ENCODE data around the gene SERPINB2.

The SERPINB2 gene

GRCh38 chr18:63889626-63890025 is 2.1 kb downstream of the SERPINB2 start:
- no peaks in the 10 kb centered on the region for H3K4me1 ChIP-seq (ENCODE audit: control insufficient read depth, insufficient read depth, low read length)
- no peak overlapping the region for H3K4me3 ChIP-seq (ENCODE audit: low read depth, low read length)
- no peak overlapping the region for H3K9ac ChIP-seq (ENCODE audit: low read length)
- H3K9me3 ChIP-seq (ENCODE audit: control insufficient read depth, insufficient read depth, low read depth, low read length), result no peaks in the 10 kb centered on the region
- H3K27ac ChIP-seq (ENCODE audit: low read depth, low read length), result no peak overlapping the region
- no peaks in the 10 kb centered on the region for H3K36me3 ChIP-seq (ENCODE audit: control insufficient read depth, insufficient read depth, low read length)
- H3K27me3 ChIP-seq (ENCODE audit: control insufficient read depth, insufficient read depth, low read length), result no peaks in the 10 kb centered on the region

DNA sequence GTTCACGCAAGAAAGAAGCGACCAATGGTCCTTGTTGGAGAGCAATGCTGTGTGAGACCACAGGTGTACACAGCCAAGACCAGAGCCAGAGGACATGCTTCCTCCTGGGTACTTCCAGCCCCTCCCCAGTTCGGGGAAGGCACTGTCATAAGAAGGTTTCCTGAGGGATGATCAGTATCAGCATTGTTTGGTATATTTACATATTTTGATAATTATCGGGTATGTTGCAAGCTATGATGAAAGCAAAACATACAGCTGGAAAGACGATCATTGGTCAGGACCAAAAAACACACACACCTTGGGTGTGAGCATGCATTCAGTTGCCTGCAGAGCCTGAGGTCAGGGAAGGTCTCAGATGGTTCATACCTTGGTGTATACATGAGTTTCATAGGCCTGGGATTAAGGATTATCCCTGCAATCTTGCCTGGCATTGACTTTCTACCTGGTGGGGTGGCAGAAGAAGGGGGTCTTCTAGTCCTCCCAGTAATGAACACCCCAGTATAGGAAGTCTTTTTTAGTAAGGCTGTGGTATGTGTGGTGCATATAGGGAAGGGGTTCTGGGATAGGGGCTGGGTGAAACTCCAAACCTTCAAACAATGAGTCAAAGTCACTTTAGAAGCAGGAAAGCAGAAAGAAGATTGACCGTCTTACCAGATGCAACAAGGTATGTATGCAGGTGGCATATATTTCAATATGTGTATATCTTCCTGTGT is 2.9 kb downstream of the SERPINB2 start:
- Histone ChIP-seq H3K27ac (ENCODE audit: low read depth, low read length) (no peak overlapping the region), H3K9ac (ENCODE audit: low read length) (no peak overlapping the region), H3K4me3 (ENCODE audit: low read depth, low read length) (no peak overlapping the region), H3K9me3 (ENCODE audit: control insufficient read depth, insufficient read depth, low read depth, low read length) (no peaks in the 10 kb centered on the region), H3K36me3 (ENCODE audit: control insufficient read depth, insufficient read depth, low read length) (no peaks in the 10 kb centered on the region), H3K4me1 (ENCODE audit: control insufficient read depth, insufficient read depth, low read length) (no peaks in the 10 kb centered on the region), H3K27me3 (ENCODE audit: control insufficient read depth, insufficient read depth, low read length) (no peaks in the 10 kb centered on the region)

GRCh38 chr18:63890950-63891304 is 3.4 kb downstream of the SERPINB2 start:
- Histone ChIP-seq H3K9ac (ENCODE audit: low read length) (no peak overlapping the region), H3K4me1 (ENCODE audit: control insufficient read depth, insufficient read depth, low read length) (no peaks in the 10 kb centered on the region), H3K27me3 (ENCODE audit: control insufficient read depth, insufficient read depth, low read length) (no peaks in the 10 kb centered on the region), H3K9me3 (ENCODE audit: control insufficient read depth, insufficient read depth, low read depth, low read length) (no peaks in the 10 kb centered on the region), H3K27ac (ENCODE audit: low read depth, low read length) (no peak overlapping the region), H3K4me3 (ENCODE audit: low read depth, low read length) (no peak overlapping the region), H3K36me3 (ENCODE audit: control insufficient read depth, insufficient read depth, low read length) (no peaks in the 10 kb centered on the region)

DNA sequence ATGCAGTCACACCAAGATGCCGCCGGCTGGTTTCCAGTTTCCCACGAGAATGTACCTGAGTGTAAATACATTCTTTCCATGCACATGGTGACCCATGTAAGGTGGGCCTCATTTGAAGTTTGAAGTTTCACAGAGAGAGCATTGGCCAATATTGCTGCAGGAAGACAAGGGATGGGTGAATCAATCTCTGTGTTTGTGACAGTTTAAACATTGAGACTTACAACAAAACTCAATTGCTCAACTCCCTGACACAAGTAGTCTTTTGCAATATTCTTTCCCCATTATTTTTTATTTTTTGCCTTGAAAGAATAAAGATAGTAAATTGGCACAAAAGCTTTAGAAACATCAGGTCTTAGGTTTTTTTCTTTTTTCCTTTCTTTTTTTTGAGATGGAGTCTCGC is 5.1 kb downstream of the SERPINB2 start:
- Histone ChIP-seq H3K4me3 (ENCODE audit: low read depth, low read length) (no peak overlapping the region), H3K4me1 (ENCODE audit: control insufficient read depth, insufficient read depth, low read length) (no peaks in the 10 kb centered on the region), H3K27me3 (ENCODE audit: control insufficient read depth, insufficient read depth, low read length) (no peaks in the 10 kb centered on the region), H3K27ac (ENCODE audit: low read depth, low read length) (no peak overlapping the region), H3K36me3 (ENCODE audit: control insufficient read depth, insufficient read depth, low read length) (no peaks in the 10 kb centered on the region), H3K9ac (ENCODE audit: low read length) (no peak overlapping the region), H3K9me3 (ENCODE audit: control insufficient read depth, insufficient read depth, low read depth, low read length) (no peaks in the 10 kb centered on the region)

- Histone ChIP-seq H3K4me1 (ENCODE audit: control insufficient read depth, insufficient read depth, low read length) (no peaks in the 10 kb centered on the region), H3K9me3 (ENCODE audit: control insufficient read depth, insufficient read depth, low read depth, low read length) (no peaks in the 10 kb centered on the region), H3K9ac (ENCODE audit: low read length) (no peak overlapping the region), H3K4me3 (ENCODE audit: low read depth, low read length) (no peak overlapping the region), H3K36me3 (ENCODE audit: control insufficient read depth, insufficient read depth, low read length) (no peaks in the 10 kb centered on the region), H3K27ac (ENCODE audit: low read depth, low read length) (no peak overlapping the region), H3K27me3 (ENCODE audit: control insufficient read depth, insufficient read depth, low read length) (no peaks in the 10 kb centered on the region)
Observed at GRCh38 chr18:63894106-63894772, 6.7 kb downstream of the SERPINB2 start.

DNA sequence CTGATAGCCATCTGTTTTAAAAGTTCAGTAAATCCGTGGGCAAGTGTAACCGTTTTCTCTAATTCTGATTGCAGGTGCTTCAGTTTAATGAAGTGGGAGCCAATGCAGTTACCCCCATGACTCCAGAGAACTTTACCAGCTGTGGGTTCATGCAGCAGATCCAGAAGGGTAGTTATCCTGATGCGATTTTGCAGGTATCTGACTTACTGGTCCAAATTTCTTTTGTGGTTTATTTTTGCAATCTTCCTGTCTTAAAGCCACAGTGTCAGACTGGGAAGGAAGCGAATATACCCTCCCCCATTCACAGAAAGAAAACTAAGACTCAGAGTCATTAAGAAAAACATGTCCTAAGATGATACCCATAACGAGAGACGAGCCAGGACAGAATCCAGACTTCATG is 7.7 kb downstream of the SERPINB2 start:
- Histone ChIP-seq H3K4me1 (ENCODE audit: control insufficient read depth, insufficient read depth, low read length) (no peaks in the 10 kb centered on the region), H3K27ac (ENCODE audit: low read depth, low read length) (no peak overlapping the region)

GRCh38 chr18:63897072-63897471 is 9.6 kb downstream of the SERPINB2 start:
- H3K9me3 ChIP-seq (ENCODE audit: control insufficient read depth, insufficient read depth, low read depth, low read length), result no peaks in the 10 kb centered on the region
- H3K4me1 ChIP-seq (ENCODE audit: control insufficient read depth, insufficient read depth, low read length), result no peaks in the 10 kb centered on the region
- H3K9ac ChIP-seq (ENCODE audit: low read length), result no peak overlapping the region
- no peaks in the 10 kb centered on the region for H3K36me3 ChIP-seq (ENCODE audit: control insufficient read depth, insufficient read depth, low read length)
- no peak overlapping the region for H3K4me3 ChIP-seq (ENCODE audit: low read depth, low read length)
- H3K27ac ChIP-seq (ENCODE audit: low read depth, low read length), result no peak overlapping the region
- H3K27me3 ChIP-seq (ENCODE audit: control insufficient read depth, insufficient read depth, low read length), result no peaks in the 10 kb centered on the region

More for the DNA sequence above, 7.7 kb downstream of the SERPINB2 start:
- no peak overlapping the region for H3K9ac ChIP-seq (ENCODE audit: low read length)
- no peaks in the 10 kb centered on the region for H3K27me3 ChIP-seq (ENCODE audit: control insufficient read depth, insufficient read depth, low read length)
- H3K9me3 ChIP-seq (ENCODE audit: control insufficient read depth, insufficient read depth, low read depth, low read length), result no peaks in the 10 kb centered on the region
- H3K36me3 ChIP-seq (ENCODE audit: control insufficient read depth, insufficient read depth, low read length), result no peaks in the 10 kb centered on the region
- no peak overlapping the region for H3K4me3 ChIP-seq (ENCODE audit: low read depth, low read length)

GRCh38 chr18:63899206-63899605 is 11.7 kb downstream of the SERPINB2 start:
- no peaks in the 10 kb centered on the region for H3K9me3 ChIP-seq (ENCODE audit: control insufficient read depth, insufficient read depth, low read depth, low read length)
- no peaks in the 10 kb centered on the region for H3K4me1 ChIP-seq (ENCODE audit: control insufficient read depth, insufficient read depth, low read length)
- no peak overlapping the region for H3K27ac ChIP-seq (ENCODE audit: low read depth, low read length)
- H3K36me3 ChIP-seq (ENCODE audit: control insufficient read depth, insufficient read depth, low read length), result no peaks in the 10 kb centered on the region
- no peak overlapping the region for H3K9ac ChIP-seq (ENCODE audit: low read length)
- no peaks in the 10 kb centered on the region for H3K27me3 ChIP-seq (ENCODE audit: control insufficient read depth, insufficient read depth, low read length)
- H3K4me3 ChIP-seq (ENCODE audit: low read depth, low read length), result no peak overlapping the region

DNA sequence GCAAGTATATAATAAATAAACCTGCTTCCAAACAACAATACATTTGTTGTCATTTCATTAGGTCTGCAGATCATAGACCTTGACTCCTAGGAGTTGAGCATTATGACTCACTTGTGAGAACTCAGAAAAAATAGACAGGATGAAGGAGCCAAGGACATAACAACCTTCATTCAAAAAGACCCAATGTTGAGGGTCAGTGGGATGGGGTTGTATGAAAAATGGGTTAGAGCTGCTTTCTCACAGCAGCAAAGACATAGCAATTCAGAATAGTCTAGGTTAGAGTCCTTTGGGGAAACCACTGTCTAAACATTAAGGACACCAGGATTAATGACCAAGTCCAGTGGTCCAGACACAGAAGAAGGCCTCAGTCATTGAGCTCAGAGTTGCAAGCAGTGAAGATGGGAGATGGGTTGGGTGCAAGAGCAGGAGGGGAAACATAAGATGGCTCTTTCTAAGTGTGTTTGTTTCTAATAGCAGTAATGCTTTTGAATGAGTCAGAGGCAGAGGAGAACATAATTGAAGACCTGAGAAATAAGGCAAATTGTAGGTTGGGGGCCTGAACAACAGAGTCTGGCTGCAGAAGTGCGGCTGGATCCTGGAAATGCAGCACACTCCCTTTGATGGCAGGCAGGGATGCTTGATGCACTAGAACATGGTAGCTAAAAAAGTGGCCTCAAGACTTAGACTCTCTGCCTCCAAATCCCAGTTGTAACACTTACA is 16.5 kb downstream of the SERPINB2 start:
- H3K9ac ChIP-seq (ENCODE audit: low read length), result no peak overlapping the region
- H3K36me3 ChIP-seq (ENCODE audit: control insufficient read depth, insufficient read depth, low read length), result no peaks in the 10 kb centered on the region
- no peak overlapping the region for H3K27ac ChIP-seq (ENCODE audit: low read depth, low read length)
- no peak overlapping the region for H3K4me3 ChIP-seq (ENCODE audit: low read depth, low read length)
- no peaks in the 10 kb centered on the region for H3K27me3 ChIP-seq (ENCODE audit: control insufficient read depth, insufficient read depth, low read length)
- H3K9me3 ChIP-seq (ENCODE audit: control insufficient read depth, insufficient read depth, low read depth, low read length), result no peaks in the 10 kb centered on the region
- H3K4me1 ChIP-seq (ENCODE audit: control insufficient read depth, insufficient read depth, low read length), result 0 out of 2 replicates have a peak, but pooled peaks cover 5% of the 10 kb centered on the region

GRCh38 chr18:63904694-63905093 is 17.2 kb downstream of the SERPINB2 start:
- H3K27me3 ChIP-seq (ENCODE audit: control insufficient read depth, insufficient read depth, low read length), result no peaks in the 10 kb centered on the region
- H3K36me3 ChIP-seq (ENCODE audit: control insufficient read depth, insufficient read depth, low read length), result no peaks in the 10 kb centered on the region
- 0 out of 2 replicates have a peak, but pooled peaks cover 5% of the 10 kb centered on the region for H3K4me1 ChIP-seq (ENCODE audit: control insufficient read depth, insufficient read depth, low read length)
- H3K9me3 ChIP-seq (ENCODE audit: control insufficient read depth, insufficient read depth, low read depth, low read length), result no peaks in the 10 kb centered on the region
- no peak overlapping the region for H3K4me3 ChIP-seq (ENCODE audit: low read depth, low read length)
- H3K27ac ChIP-seq (ENCODE audit: low read depth, low read length), result no peak overlapping the region
- no peak overlapping the region for H3K9ac ChIP-seq (ENCODE audit: low read length)

DNA sequence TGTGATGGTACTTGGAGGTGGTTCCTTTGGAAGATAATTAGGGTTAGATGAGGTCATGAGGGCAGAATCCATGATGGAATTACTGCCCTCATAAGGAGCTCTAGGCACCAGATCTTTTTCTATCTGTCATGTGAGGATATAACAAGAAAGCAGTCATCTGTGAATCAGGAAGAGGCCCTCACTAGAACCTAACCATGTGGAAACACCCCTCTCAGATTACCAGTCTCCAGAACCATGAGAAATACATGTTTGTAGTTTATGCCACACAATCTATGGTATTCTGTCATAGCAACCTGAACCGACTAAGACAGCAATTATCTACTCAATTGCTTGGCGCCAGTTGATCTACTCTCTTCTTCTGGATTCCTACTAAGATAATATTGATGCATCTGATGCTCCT is 17.9 kb downstream of the SERPINB2 start:
- no peaks in the 10 kb centered on the region for H3K36me3 ChIP-seq (ENCODE audit: control insufficient read depth, insufficient read depth, low read length)
- no peak overlapping the region for H3K27ac ChIP-seq (ENCODE audit: low read depth, low read length)
- H3K4me3 ChIP-seq (ENCODE audit: low read depth, low read length), result no peak overlapping the region
- H3K4me1 ChIP-seq (ENCODE audit: control insufficient read depth, insufficient read depth, low read length), result 0 out of 2 replicates have a peak, but pooled peaks cover 5% of the 10 kb centered on the region
- no peaks in the 10 kb centered on the region for H3K9me3 ChIP-seq (ENCODE audit: control insufficient read depth, insufficient read depth, low read depth, low read length)
- H3K9ac ChIP-seq (ENCODE audit: low read length), result no peak overlapping the region
- H3K27me3 ChIP-seq (ENCODE audit: control insufficient read depth, insufficient read depth, low read length), result no peaks in the 10 kb centered on the region

All from HUES6 (cell line).